Activated B cell treated with CpG ODN at 0.5 μM for 24 hours (primary cell): ENCODE measurements around the gene ARMH3. TPM values are rescaled to one million over a fixed set of nuclear protein-coding genes. Genes with fewer than 3 reads are reported as not detected.

Experiments used
- ATAC-seq: fragments of 200-7000 bp; cut with Tn5 transposase; one replicate; pipeline ENCODE4 v1.10.0; 2021; ENCODE audit warnings: low read depth, mild to moderate bottlenecking, moderate library complexity
- CTCF ChIA-PET: fragments of 350-600 bp; sonication (Branson Sonifier 250); formaldehyde crosslinking; loops from one replicate; lab custom pipeline; 2021; ENCODE audit warnings: antibody characterized with exemption; lab: Charles Lee
- POLR2A ChIA-PET: fragments of 350-600 bp; sonication (Branson Sonifier 250); formaldehyde crosslinking; loops from one replicate; lab custom pipeline; 2021; ENCODE audit warnings: antibody characterized with exemption; lab: Charles Lee
- DNase-seq: peaks from one replicate; pipeline ENCODE4 v3.0.0; 2022
- H3K27ac Mint-ChIP-seq: one replicate; pipeline ENCODE4 v1.8.0; 2020; ENCODE audit warnings: mixed read lengths
- H3K27me3 Mint-ChIP-seq: one replicate; pipeline ENCODE4 v1.8.0; 2021; ENCODE audit warnings: mixed read lengths
- H3K36me3 Mint-ChIP-seq: one replicate; pipeline ENCODE4 v1.8.0; 2021; ENCODE audit warnings: low read depth, mixed read lengths
- H3K4me1 Mint-ChIP-seq: one replicate; pipeline ENCODE4 v1.8.0; 2021; ENCODE audit warnings: mixed read lengths
- H3K4me3 Mint-ChIP-seq: one replicate; pipeline ENCODE4 v1.8.0; 2020; ENCODE audit warnings: mild to moderate bottlenecking, mixed read lengths
- H3K9me3 Mint-ChIP-seq: one replicate; pipeline ENCODE4 v1.8.0; 2020; ENCODE audit warnings: mixed read lengths
- intact Hi-C: fragments of 100-400 bp; cut with micrococcal nuclease; formaldehyde crosslinking; loops from one replicate; pipeline ENCODE4 v1.15.1; 2024
- total RNA-seq: library from RNA; stranded (reverse); gene quantifications from 2 replicates; pipeline ENCODE4 v1.2.3, GENCODE V29; 2022
- TF ChIP-seq, protein P1 (sequence below): fragments of 200-600 bp; IDR thresholded peaks from one replicate; pipeline ENCODE4 v1.8.0; 2022; ENCODE audit warnings: antibody characterized with exemption, mild to moderate bottlenecking

Gene ARMH3
- total RNA-seq, 1 donor from 2014 or later = 35.4 TPM

DNA sequence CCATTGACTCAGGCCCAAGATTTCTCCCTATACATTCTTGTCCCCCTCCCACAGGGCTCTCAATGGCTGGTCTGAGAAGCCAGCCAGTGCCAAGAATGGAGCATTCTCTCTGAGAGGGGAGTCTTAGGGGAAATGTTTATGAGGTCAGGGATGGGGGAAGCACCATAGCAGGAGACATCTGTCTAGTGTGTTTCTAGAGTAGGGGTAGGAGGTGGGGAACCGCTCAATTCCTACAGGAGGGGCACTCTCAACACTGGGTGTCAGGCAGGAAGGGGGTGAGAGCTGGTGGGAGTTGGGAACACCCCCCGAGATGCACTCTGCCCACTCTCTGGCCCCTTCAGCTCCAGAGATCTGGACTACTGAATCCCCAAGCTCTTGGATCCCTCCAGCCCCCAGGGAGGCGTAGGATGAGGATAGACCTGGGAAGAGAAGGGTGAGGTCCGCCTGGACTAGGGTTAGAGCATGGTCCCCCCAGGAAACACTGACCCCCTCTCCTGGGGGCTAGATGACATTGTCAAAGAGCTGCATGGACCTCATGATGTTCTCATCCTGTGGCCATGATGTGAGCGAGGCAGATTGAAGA, 229.0 kb downstream of the ARMH3 start:
- intact Hi-C loops = no loop called here

DNA sequence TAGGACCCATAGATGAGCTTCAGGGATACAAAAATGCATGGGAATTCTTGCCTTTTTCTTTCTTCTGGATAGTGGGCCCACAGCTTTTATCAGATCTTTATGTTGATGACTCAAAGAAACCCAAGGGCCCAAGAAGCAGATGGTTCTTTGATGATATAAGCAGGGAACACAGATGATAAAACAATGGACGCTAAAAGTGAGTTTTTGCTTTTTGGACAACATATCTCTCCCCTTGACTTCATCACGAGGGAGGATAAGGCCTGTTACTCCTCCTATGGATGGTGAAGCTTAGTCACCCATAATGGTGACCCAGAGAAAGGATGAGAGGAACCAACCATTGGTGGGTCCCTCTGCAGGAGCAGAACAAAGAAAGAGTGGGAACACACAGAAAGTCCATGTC, 231.2 kb downstream of the ARMH3 start:
- POLR2A ChIA-PET = no interaction called here
- Mint-ChIP-seq H3K4me3 (no peak overlapping the region), H3K36me3 (peaks cover 2% of the 10 kb centered on the region), H3K4me1 (peaks cover 3% of the 10 kb centered on the region), H3K27me3 (no peaks in the 10 kb centered on the region), H3K9me3 (no peaks in the 10 kb centered on the region), H3K27ac (no peak overlapping the region)
- CTCF ChIA-PET = no interaction called here
- ATAC-seq (no peak), DNase-seq (no peak)
- intact Hi-C loops = no loop called here
- TF ChIP-seq, protein P1, sequence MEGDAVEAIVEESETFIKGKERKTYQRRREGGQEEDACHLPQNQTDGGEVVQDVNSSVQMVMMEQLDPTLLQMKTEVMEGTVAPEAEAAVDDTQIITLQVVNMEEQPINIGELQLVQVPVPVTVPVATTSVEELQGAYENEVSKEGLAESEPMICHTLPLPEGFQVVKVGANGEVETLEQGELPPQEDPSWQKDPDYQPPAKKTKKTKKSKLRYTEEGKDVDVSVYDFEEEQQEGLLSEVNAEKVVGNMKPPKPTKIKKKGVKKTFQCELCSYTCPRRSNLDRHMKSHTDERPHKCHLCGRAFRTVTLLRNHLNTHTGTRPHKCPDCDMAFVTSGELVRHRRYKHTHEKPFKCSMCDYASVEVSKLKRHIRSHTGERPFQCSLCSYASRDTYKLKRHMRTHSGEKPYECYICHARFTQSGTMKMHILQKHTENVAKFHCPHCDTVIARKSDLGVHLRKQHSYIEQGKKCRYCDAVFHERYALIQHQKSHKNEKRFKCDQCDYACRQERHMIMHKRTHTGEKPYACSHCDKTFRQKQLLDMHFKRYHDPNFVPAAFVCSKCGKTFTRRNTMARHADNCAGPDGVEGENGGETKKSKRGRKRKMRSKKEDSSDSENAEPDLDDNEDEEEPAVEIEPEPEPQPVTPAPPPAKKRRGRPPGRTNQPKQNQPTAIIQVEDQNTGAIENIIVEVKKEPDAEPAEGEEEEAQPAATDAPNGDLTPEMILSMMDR = no peak

More for the DNA sequence above, 229.0 kb downstream of the ARMH3 start:
- DNase-seq = no peak
- TF ChIP-seq, protein P1 = no peak
- ChIA-PET POLR2A (interaction anchor here (1.4 to 6.2 kb wide), 2 partner anchors 9 to 20 kb away, joined by 3 to 96 read pairs; partner anchors contain the start of gene OGA), CTCF (interaction anchor here (0.8 to 1.7 kb wide), 2 partner anchors 13 to 246 kb away, joined by 3 to 6 read pairs; no protein-coding TSS in a partner anchor)
- ATAC-seq = no peak
- Mint-ChIP-seq H3K9me3 (no peaks in the 10 kb centered on the region), H3K4me1 (peaks cover 26% of the 10 kb centered on the region), H3K36me3 (peaks cover 2% of the 10 kb centered on the region), H3K27ac (no peak overlapping the region), H3K4me3 (no peak overlapping the region), H3K27me3 (no peaks in the 10 kb centered on the region)

DNA sequence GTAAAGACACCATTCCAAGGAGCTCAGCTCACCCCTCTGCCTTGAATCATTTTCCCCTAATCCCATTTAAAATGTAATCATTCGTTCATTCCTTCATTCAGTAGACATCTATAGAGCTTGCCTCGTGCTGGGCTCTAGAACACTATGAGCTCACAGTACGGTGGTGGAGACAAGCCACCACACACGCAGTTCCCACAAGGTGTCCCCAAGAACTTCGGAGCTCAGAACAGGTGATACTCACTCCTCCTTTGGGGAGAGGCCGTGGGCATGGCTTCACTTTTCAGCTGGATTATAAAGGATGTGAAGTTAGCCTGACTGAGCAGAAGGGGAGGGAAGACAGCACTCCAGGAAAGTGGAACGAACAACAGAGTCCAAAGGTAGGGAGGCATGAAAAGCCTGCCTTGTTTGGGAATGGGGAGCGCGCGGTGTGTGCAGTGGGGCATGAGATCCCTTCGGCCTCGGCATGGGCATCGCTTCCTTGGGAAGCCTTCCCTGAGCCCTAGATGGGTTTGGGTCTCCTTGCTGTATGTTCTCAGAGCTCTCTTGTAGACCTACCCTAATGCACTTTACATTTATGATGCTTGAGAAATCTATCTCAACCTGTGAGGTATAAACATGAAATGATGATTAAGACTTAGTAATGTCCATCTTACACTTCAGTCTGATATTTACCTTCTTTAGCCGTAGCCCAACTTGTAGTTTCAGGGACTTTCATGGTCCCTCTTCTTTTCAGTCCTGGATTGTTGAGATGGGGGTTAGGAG, 236.9 kb downstream of the ARMH3 start:
- no peaks in the 10 kb centered on the region for H3K9me3 Mint-ChIP-seq
- ChIA-PET CTCF (interaction anchor here (1.9 to 4.8 kb wide), 3 partner anchors 16 to 38 kb away, joined by 6 to 26 read pairs (median 13); no protein-coding TSS in a partner anchor), POLR2A (interaction anchor here (0.6 to 4.5 kb wide), 30 partner anchors 10 to 1577 kb away, joined by 3 to 96 read pairs (median 4); partner anchors contain the start of genes ARMH3, HIF1AN, KCNIP2 and NFKB2)
- DNase-seq = no peak
- peak overlapping the region; percentile 98 for H3K4me3 Mint-ChIP-seq
- no peaks in the 10 kb centered on the region for H3K27me3 Mint-ChIP-seq
- intact Hi-C loops = loop anchor here (1.0 kb wide), 7 partner anchors 11 to 333 kb away; partner anchors contain the start of genes ARMH3, HPS6, LDB1 and NOLC1
- no peak for ATAC-seq
- H3K4me1 Mint-ChIP-seq = peaks cover 34% of the 10 kb centered on the region
- H3K36me3 Mint-ChIP-seq = peaks cover 26% of the 10 kb centered on the region
- TF ChIP-seq, protein P1 = no peak
- H3K27ac Mint-ChIP-seq = peak overlapping the region; percentile 99

DNA sequence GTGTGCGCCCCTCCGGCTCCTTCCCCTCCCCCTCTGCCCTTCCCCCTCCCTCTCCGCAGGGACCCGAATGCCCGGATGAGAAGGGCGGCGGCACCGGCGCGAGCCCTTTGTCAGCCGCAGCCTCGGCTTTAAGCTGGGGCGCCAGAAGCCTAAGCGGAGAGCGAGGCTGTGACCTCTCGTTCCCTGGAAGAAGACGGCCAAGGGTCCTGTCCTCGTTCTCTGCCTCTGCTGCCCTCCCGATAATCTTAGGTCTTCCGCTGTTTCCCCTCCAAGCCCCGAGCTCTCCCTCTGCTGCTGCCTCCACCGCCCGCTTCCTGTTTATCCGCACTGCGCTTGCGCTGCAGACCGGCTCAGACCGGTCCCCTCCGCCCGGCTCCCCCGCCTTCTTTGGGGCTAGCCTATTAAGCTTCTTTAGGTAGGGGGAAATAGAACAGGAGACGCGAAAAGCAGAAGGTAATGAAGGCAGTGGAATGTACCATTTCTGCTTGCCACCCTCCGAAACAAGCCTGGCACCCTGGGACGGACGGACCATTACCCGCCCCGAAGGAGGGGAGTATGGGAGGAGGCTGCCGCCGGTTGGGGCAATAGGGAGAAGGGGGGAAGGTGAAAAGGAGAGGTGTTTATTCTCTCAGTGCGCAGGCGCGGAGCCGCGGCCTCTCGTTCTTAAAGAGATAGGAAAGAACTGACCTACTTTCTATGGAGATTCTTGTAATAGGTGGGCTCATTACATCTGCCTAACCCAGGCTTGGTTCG, 237.7 kb downstream of the ARMH3 start, which contains the start of gene OGA:
TSS of gene OGA (minus strand) at position 326 of the 753 bp plus-strand sequence. CDS start 422 bp downstream, outside the sequence.
- TF ChIP-seq, protein P1 = no peak
- H3K27me3 Mint-ChIP-seq = no peaks in the 10 kb centered on the region
- H3K9me3 Mint-ChIP-seq = no peaks in the 10 kb centered on the region
- H3K4me3 Mint-ChIP-seq = peak within 1 kb of the TSS; percentile 98
- peak; percentile 86 for ATAC-seq
- peaks cover 42% of the 10 kb centered on the region for H3K4me1 Mint-ChIP-seq
- intact Hi-C loops = loop anchor here (1.0 kb wide), 7 partner anchors 12 to 334 kb away; partner anchors contain the start of genes ARMH3, HPS6, LDB1 and NOLC1
- peak; percentile 91 for DNase-seq
- H3K27ac Mint-ChIP-seq = peak within 1 kb of the TSS; percentile 99
- POLR2A ChIA-PET = interaction anchor here (0.6 to 4.5 kb wide), 39 partner anchors 11 to 1578 kb away, joined by 3 to 96 read pairs (median 4); partner anchors contain the start of genes ARL3, ARMH3, HIF1AN and KCNIP2
- peaks cover 31% of the 10 kb centered on the region for H3K36me3 Mint-ChIP-seq
- CTCF ChIA-PET = interaction anchor here (1.9 to 4.8 kb wide), 3 partner anchors 17 to 37 kb away, joined by 6 to 26 read pairs (median 13); no protein-coding TSS in a partner anchor
